22Rv1 (cell line): ENCODE results near the gene DDN.

ENCODE experiments used
- H3K27ac ChIP-seq: fragments of 450-650 bp; 2 replicates; pipeline ENCODE4 v1.5.1; 2017
- ZFX ChIP-seq: fragments of 450-650 bp; IDR thresholded peaks from 2 replicates; pipeline ENCODE4 v1.6.1; 2017; ENCODE audit warnings: antibody characterized with exemption, borderline replicate concordance
- TF ChIP-seq, protein P1 (sequence below): fragments of 450-650 bp; IDR thresholded peaks from 2 replicates; pipeline ENCODE4 v1.5.1; 2017; ENCODE audit warnings: mild to moderate bottlenecking

DDN gene

GRCh38 chr12:48977290-48978281 is 21.6 kb downstream of the DDN start:
- TF ChIP-seq, protein P1, sequence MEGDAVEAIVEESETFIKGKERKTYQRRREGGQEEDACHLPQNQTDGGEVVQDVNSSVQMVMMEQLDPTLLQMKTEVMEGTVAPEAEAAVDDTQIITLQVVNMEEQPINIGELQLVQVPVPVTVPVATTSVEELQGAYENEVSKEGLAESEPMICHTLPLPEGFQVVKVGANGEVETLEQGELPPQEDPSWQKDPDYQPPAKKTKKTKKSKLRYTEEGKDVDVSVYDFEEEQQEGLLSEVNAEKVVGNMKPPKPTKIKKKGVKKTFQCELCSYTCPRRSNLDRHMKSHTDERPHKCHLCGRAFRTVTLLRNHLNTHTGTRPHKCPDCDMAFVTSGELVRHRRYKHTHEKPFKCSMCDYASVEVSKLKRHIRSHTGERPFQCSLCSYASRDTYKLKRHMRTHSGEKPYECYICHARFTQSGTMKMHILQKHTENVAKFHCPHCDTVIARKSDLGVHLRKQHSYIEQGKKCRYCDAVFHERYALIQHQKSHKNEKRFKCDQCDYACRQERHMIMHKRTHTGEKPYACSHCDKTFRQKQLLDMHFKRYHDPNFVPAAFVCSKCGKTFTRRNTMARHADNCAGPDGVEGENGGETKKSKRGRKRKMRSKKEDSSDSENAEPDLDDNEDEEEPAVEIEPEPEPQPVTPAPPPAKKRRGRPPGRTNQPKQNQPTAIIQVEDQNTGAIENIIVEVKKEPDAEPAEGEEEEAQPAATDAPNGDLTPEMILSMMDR, result peak; percentile 97
- TF ChIP-seq ZFX, result no peak

DNA sequence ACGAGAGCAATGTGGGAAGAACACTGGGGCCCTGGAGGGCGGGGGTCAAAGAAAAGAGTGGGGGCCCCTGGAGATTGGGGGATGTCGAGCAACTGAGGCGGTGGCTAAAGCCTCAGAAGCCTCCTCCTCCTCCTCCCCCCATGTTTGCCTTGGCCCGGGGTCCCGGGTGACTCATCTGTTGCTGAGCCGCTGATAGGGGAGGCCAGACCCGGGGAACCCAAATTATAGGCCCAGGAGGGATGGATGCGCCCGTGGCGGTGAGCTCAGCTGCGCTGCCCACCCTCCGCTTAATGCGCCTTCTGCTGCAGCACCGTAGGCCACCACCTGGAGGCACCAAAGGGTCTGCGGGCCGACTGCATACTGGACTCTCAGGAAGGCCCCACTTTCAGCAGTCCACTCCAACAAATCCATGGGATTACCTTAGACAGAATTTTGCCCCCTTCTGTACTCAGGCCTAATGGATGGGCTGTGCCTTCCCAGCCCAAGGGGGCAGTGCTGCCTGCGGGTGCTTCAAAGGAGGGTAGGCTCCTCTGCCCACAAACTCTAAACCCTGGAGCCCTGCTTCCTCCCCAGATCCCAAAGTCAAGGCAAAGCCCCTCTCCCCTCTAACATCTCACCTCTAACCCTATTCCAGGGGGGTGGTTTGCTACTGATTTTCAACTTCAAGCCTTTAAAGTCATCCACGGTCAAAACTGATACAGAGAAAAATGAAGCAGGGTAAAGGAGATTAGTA is 25.1 kb downstream of the DDN start:
- H3K27ac ChIP-seq, result no peak overlapping the region
- no peak for TF ChIP-seq ZFX
- TF ChIP-seq, protein P1, result peak; percentile 94

More at GRCh38 chr12:48977290-48978281, 21.6 kb downstream of the DDN start:
- no peak overlapping the region for H3K27ac ChIP-seq

- H3K27ac ChIP-seq, result no peak overlapping the region
- TF ChIP-seq ZFX, result no peak
- TF ChIP-seq, protein P1, result no peak
These were observed 25.6 kb downstream of the DDN start for GRCh38 chr12:48973531-48973930.

- H3K27ac ChIP-seq, result no peak overlapping the region
- TF ChIP-seq, protein P1, result no peak
- TF ChIP-seq ZFX, result no peak
These were observed 26.2 kb downstream of the DDN start for GRCh38 chr12:48972952-48973483.

- H3K27ac ChIP-seq, result no peak overlapping the region
- TF ChIP-seq ZFX, result no peak
- TF ChIP-seq, protein P1, result peak; percentile 26
These were observed 26.8 kb downstream of the DDN start for GRCh38 chr12:48972213-48972951.

GRCh38 chr12:48970702-48971334 is 28.4 kb downstream of the DDN start:
- no peak for TF ChIP-seq ZFX
- TF ChIP-seq, protein P1, result no peak

More at GRCh38 chr12:48970702-48971334, 28.4 kb downstream of the DDN start:
- peak overlapping the region; percentile 45; the same call in 1 of the 2 replicates for H3K27ac ChIP-seq
